Stimulated activated CD4-positive, alpha-beta T cell treated with anti-CD3 and anti-CD28 coated beads, Interleukin-4, amount 100 ng/mL, for 4 hours (primary cell): ENCODE measurements around the gene GNAQ.

Experiments
- DNase-seq, 2 experiments: peaks; one replicate each; pipeline ENCODE4 v3.0.0-alpha.2; 2020

GNAQ gene

DNA sequence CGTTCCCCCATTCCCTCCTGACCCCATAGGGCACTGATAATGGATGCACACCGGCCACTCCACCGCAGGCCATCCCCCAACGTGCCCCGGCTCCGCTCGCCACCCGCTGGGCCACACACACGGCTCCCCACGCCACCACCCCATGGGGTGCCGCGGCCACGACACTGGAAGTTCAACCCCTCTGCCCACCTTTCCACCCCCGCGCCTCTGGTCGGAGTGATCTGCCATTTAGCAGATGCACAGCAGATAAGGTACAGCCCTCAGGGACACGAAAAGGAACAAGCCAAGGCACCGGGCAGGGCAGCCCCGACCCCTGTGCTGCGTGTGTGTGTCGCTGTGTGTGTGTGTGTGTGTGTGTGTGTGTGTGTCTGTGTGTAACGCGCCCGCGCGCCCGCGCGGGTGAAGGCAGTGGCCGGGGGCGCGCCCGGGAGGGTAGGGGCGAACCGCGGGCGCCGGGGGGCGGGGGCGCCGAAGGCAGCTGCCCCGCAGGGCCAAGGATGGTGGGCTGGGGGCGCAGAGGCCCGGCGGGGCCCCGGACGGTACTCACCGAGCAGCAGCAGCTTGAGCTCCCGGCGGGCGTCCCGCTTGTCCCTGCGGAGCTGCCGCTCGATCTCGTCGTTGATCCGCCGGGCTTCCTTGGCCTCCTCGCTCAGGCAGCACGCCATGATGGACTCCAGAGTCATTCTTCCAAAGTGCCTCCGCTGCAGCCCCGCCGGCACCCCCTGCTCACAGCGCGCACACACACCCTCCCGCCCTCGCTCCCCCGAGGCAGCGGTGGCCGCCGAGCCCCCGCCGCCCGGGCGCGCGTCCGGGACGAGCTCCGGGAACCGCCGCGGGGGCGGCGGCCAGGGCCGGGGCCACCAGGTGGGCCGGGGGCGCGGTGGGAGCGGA is 813 bp downstream of the GNAQ start:
- peak; percentile 52 to 60 for DNase-seq

DNA sequence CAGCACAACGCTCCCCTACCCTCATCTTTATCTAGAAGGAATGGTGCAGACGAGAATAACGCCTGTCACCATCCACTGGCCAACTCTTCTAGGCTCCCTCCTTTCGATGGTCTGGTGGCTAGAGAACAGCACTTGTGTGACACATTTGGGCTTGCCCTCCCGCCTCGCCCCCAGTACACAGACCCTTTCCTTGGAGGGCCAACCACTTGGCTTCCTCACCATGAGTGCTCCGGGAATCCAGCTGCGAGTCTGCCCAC is 1.4 kb downstream of the GNAQ start:
- DNase-seq: no peak

DNA sequence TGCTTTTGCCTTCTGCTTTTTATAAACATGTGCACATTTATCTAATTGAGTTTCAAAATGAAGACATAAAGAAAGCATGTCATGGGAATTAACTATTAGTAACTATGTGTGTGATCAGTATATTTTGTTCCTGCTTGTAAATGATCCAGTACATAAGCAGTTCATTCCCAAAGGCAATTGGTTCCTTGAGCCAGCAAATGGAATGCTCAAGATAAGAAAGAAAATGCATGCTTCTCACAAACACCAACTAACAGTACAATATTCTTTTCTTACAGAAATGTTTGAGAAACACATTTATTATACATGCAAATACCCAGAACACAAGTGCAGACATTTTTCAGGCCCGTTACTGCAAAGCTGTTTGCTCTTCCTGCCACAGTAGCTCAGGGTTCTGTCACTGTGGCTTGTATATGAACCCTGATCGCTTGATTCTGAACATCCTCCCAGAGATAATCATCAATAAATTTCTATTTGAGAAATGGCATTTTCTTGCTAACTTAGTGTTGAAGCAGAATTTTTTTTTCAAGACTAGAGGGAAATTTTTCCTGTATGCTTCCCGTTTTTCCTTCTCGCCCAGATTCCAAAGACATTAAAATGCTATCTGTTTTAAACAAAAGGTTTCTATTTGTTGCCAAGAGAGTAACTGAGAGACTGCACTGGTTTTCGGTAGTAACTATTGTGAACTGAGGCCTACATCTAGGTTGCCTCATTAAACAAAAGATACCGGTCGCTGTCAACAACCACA is 1.9 kb downstream of the GNAQ start:
- no peak for DNase-seq

GRCh38 chr9:78028926-78029325 is 2.7 kb downstream of the GNAQ start:
- DNase-seq: no peak

DNA sequence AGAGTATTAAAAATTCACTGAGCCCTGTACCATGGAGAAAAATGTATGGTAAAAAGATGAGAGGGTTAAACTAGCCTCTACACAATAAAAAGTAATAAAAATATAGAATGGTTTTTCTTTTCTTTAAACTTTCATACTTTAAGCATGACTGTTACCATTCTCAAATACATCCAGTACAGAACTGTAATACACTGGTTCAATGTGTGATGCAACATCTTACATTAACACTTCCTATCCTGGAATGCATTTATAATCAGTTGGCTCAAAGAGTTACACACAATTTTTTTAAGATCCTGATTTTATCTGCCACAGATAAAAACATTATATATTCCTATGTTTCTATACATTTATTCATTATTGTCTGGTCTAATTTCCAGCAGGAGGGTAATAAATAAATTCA is 4.7 kb downstream of the GNAQ start:
- no peak for DNase-seq

- no peak for DNase-seq
Observed at GRCh38 chr9:78026416-78026815, 5.2 kb downstream of the GNAQ start.

DNA sequence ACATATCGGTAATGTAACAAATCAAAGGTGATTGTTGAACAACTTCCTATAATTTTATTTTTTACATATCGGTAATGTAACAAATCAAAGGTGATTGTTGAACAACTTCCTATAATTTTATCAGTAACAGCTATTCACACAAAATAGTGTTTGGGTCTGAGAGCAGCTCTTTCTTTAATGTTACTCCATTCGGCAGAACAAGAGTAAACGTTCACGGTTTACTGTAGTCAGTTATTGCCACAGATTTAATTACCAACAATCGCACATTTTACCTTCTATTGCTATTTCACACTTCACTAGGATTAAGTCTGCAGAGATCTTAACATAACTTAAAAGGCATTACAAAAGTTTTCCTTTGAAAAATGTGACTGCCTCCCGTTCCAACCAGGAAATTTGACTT is 6.4 kb downstream of the GNAQ start:
- no peak for DNase-seq

DNA sequence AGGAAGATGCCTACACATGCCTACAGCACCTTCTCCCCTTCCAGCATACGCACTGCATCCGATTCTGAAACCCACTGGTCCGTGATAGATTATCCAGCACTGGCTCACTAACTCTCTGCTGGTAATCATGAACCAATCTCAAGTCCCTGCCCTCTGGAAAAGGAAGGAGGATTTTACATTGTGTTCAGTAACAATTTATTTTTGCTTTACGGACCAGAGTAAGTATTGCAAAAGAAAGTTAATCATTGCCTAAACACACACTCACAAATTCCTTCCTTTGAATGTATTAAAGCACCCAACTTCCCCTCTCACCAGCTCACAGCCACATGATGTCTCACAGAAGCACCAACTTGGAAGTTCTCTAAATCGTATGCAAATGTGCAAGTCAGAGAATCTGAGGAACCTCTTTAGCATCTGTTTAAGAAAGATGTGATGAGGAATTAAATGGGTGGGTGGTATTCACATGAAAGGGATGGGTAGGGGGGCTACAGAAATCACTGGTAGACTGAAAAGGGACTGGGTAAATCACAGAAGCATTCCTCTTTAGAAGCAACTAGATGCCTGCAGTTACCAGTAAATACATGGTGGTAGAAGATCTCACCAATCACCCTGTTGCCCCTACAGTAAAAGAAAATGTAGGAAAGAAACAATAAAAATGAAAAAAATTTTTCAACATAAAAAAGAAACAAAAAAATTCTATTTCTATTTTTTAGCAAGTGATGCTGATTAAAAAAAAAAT is 8.4 kb downstream of the GNAQ start:
- DNase-seq: no peak

DNA sequence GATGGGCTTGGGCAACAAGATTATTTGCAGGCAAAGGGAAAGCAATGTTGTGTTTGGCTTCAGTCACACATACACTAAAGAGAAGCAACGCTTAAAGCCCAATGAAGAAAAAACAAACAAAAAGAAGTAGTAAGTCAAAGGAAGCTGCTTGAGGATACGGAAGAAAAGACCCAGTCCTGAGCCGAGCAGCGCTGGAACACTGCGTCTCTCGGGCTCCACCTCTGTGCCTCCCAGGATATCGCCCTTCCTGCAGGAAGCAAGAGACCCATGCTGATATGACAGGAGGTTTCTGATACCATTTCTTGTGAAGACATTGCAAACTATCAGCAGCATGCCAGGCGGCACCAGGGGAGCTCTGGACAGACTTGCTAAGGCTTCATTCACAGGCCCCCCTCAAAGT is 9.9 kb downstream of the GNAQ start:
- DNase-seq: no peak

DNA sequence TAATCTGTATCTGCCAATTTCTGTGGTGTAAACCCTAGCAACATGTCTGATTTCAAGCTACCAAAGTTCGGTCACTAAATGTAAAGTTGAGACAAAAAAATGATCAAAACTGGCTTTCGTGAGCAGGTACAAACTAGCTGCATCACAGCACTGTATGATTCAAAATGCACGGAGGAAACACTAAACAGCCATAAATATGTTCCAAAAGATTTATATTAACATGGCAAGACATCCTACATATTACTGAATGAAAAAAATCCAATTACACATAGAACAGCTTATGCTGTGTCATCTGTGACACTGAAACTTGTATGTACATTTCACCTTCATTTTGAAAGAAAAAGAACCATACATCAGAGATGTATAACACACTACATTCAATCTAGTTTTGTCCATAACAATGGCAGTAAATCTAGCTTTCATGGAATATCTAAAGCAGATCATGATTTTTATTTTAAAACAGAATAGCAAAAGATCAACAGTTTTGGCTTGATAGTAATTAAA is 14.4 kb downstream of the GNAQ start:
- DNase-seq: no peak

GRCh38 chr9:78015241-78015640 is 16.4 kb downstream of the GNAQ start:
- no peak for DNase-seq

GRCh38 chr9:78014776-78015175 is 16.8 kb downstream of the GNAQ start:
- no peak for DNase-seq

DNA sequence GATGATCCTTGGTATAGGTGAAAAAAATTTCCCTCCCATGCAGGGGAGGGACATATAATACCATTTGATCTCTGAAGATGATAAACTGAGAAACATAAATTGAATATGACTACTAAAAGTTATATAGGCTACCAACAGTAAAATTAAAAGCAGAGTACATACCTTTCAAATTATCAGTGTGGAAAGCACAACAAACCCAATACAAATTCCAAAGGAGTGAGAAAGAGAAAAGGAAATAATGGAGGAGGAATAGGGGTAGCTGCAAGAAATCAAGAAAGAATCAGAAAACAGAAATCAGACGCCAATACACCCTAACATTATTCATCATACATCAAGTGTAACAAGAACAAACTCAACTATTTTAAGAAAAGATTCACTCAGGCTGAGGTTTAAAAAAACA is 17.7 kb downstream of the GNAQ start:
- no peak for DNase-seq

GRCh38 chr9:78011049-78011448 is 20.6 kb downstream of the GNAQ start:
- no peak for DNase-seq

GRCh38 chr9:78010445-78010844 is 21.2 kb downstream of the GNAQ start:
- DNase-seq: no peak

DNA sequence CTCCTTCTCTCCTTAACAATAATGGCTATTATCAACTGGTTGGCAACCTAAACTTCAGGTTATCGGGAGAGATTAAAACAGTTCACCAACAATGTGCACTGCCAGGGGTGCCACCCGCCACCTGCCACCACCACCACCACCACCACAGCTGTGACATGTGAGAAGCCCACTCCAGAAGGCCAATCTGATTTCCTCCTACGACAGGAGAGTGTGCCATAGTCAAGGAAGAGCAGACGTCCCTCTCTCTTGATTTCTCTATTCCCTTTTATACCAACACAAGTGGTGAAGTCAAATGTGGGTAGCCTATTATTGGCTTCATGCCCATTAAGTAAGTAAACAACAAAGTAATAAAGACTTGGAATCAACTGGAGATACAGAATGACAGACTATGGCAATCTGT is 22.4 kb downstream of the GNAQ start:
- no peak for DNase-seq

- DNase-seq: no peak
Observed at GRCh38 chr9:78006734-78007133, 24.9 kb downstream of the GNAQ start.

GRCh38 chr9:78005231-78006002 is 26.2 kb downstream of the GNAQ start:
- DNase-seq: no peak

- no peak for DNase-seq
Observed at GRCh38 chr9:78004478-78005229, 27.0 kb downstream of the GNAQ start.

- no peak for DNase-seq
Observed at GRCh38 chr9:78003730-78004129, 27.9 kb downstream of the GNAQ start.

DNA sequence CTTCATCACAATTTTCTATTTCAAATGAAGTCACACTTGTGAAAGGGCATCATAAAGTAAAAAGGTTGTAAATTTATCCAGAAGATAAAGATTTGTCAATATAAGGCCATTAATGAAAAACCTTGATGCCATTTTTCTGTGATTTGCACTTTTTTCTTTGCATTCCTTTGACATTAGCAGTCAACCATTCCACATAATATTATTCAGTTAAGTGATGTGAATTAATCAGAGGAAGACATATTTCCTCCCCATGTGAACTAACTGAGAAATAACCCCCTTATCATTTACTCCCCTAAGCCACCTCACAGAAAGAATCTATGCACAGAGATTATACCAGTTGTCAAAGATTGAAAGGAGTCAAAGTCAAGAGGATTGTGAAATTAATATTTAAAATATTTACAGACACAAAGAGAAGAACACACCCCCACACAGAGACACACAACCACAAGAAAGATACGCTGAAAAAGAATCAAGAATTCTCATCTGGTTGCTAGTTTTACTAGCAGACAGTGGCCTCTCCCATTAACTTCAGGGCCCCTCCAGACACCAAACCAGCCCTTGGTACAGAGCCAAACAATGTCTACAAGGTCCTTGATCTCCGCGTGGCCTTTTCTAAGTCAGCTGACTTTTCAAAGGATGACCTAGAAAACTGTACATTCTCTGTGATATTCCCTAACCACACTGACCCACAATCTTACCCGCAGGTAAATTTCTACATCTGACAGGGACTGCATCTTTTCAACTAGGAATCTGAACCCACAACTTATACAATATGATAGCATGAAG is 29.5 kb downstream of the GNAQ start:
- DNase-seq: no peak
